NB4 (cell line): Measurements from ENCODE around the gene FRMPD1.

ENCODE experiments used
- DNase-seq: peaks from one replicate; pipeline ENCODE4 v3.0.0; 2010; ENCODE audit warnings: low read depth
- H3K4me3 ChIP-seq: one replicate; pipeline ENCODE4 v1.5.1; 2011; ENCODE audit warnings: mild to moderate bottlenecking, low read depth, low read length, moderate library complexity
- CTCF ChIP-seq: IDR thresholded peaks from one replicate; pipeline ENCODE4 v1.5.1; 2012; ENCODE audit warnings: low read depth, low read length
- MAX ChIP-seq: IDR thresholded peaks from 2 replicates; pipeline ENCODE4 v1.6.1; 2011; ENCODE audit warnings: low read depth, low read length
- MYC ChIP-seq: IDR thresholded peaks from 2 replicates; pipeline ENCODE4 v1.6.1; 2011; ENCODE audit warnings: low read depth, low read length
- POLR2A ChIP-seq: IDR thresholded peaks from 2 replicates; pipeline ENCODE4 v1.6.1; 2011; ENCODE audit warnings: mild to moderate bottlenecking; ENCODE audit not compliant: insufficient read length; ENCODE audit errors: extremely low read depth

Gene FRMPD1

GRCh38 chr9:37675661-37676060 lies 24.9 kb downstream of the FRMPD1 start:
- TF ChIP-seq POLR2A (no peak), MYC (no peak), CTCF (no peak), MAX (no peak)
- no peak overlapping the region for H3K4me3 ChIP-seq

GRCh38 chr9:37676411-37676830 lies 25.7 kb downstream of the FRMPD1 start:
- H3K4me3 ChIP-seq = no peak overlapping the region
- TF ChIP-seq MAX = no peak
- no peak for TF ChIP-seq MYC
- TF ChIP-seq POLR2A = no peak
- TF ChIP-seq CTCF = no peak
- no peak for DNase-seq

More at GRCh38 chr9:37675661-37676060, 24.9 kb downstream of the FRMPD1 start:
- no peak for DNase-seq

GRCh38 chr9:37677435-37677834 lies 26.7 kb downstream of the FRMPD1 start:
- TF ChIP-seq MYC (no peak), POLR2A (no peak), CTCF (no peak), MAX (no peak)
- DNase-seq = no peak
- no peak overlapping the region for H3K4me3 ChIP-seq

GRCh38 chr9:37678789-37679273 lies 28.1 kb downstream of the FRMPD1 start:
- no peak overlapping the region for H3K4me3 ChIP-seq
- DNase-seq = peak; percentile 1
- TF ChIP-seq MAX (no peak), CTCF (no peak), POLR2A (no peak), MYC (no peak)

- TF ChIP-seq CTCF (no peak), POLR2A (no peak), MAX (no peak), MYC (no peak)
- no peak overlapping the region for H3K4me3 ChIP-seq
- no peak for DNase-seq
Observed at GRCh38 chr9:37679649-37680402, 29.1 kb downstream of the FRMPD1 start.
